KMS-11 (cell line): ENCODE results near the gene EVI2A.

Experiments used
- H2AFZ ChIP-seq: fragments of 200-600 bp; sonication (generic); 2 replicates; pipeline ENCODE4 v1.6.1; 2016; ENCODE audit warnings: antibody characterized with exemption, mixed run types, low read depth
- H3K27ac ChIP-seq: fragments of 200-600 bp; sonication (generic); 2 replicates; pipeline ENCODE4 v1.6.1; 2016; ENCODE audit warnings: mild to moderate bottlenecking, mixed run types
- H3K27me3 ChIP-seq: fragments of 200-600 bp; sonication (generic); 2 replicates; pipeline ENCODE4 v1.6.1; 2017; ENCODE audit warnings: mild to moderate bottlenecking, low read depth, mixed run types, moderate library complexity; ENCODE audit not compliant: insufficient read depth
- H3K36me3 ChIP-seq: fragments of 200-600 bp; sonication (generic); 2 replicates; pipeline ENCODE4 v1.6.1; 2017; ENCODE audit warnings: mild to moderate bottlenecking, mixed run types; ENCODE audit not compliant: insufficient read depth
- H3K4me1 ChIP-seq: fragments of 200-600 bp; sonication (generic); 2 replicates; pipeline ENCODE4 v1.6.1; 2016; ENCODE audit warnings: mild to moderate bottlenecking, low read depth, mixed run types; ENCODE audit not compliant: poor library complexity, severe bottlenecking
- H3K4me2 ChIP-seq: fragments of 200-600 bp; sonication (generic); 2 replicates; pipeline ENCODE4 v1.7.0; 2016; ENCODE audit warnings: mild to moderate bottlenecking, mixed run types
- H3K4me3 ChIP-seq: fragments of 200-600 bp; sonication (generic); IDR thresholded peaks from 2 replicates; pipeline ENCODE4 v1.6.1; 2017; ENCODE audit warnings: low read depth, low read length, mixed read lengths; ENCODE audit not compliant: insufficient read depth
- H3K79me2 ChIP-seq: fragments of 200-600 bp; sonication (generic); 2 replicates; pipeline ENCODE4 v1.6.1; 2016; ENCODE audit warnings: low read depth, mixed run types; ENCODE audit not compliant: insufficient read depth
- H3K9ac ChIP-seq: fragments of 200-600 bp; sonication (generic); 2 replicates; pipeline ENCODE4 v1.6.1; 2016; ENCODE audit warnings: mild to moderate bottlenecking, mixed run types
- H4K20me1 ChIP-seq: fragments of 200-600 bp; sonication (generic); 2 replicates; pipeline ENCODE4 v1.6.1; 2016; ENCODE audit warnings: mild to moderate bottlenecking, mixed run types; ENCODE audit not compliant: insufficient read depth
- TF ChIP-seq, protein P1 (sequence below): fragments of 200-600 bp; sonication (generic); conservative IDR thresholded peaks from 2 replicates; pipeline ENCODE4 v1.6.1; 2017; ENCODE audit warnings: low read depth, mild to moderate bottlenecking, antibody characterized with exemption, low read length, moderate library complexity, mixed read lengths

The EVI2A gene

DNA sequence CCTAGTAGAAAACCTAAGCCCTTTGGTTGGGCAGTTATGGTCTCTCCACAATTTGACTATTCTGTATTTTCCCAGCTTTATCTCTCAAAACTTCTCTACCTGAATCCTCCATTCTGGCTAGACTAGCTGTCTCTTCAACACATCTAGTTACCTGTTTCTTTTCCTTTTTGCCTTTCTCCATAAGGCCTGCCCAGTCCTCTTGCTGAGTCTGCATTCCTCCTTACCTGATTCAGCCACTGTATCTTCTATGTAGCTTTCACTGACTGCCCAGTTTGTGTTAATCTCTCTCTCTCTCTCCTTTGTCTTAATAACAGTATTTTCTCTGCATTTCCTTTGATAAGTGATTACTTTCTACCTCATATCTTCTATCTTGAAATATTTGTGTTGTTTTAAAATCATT lies 2.1 kb upstream of the EVI2A start:
- no peak overlapping the region for H3K9ac ChIP-seq
- H3K79me2 ChIP-seq = no peaks in the 10 kb centered on the region
- H3K4me3 ChIP-seq = no peak overlapping the region
- H3K36me3 ChIP-seq = no peaks in the 10 kb centered on the region
- no peak overlapping the region for H3K4me2 ChIP-seq
- peaks cover 4% of the 10 kb centered on the region for H3K4me1 ChIP-seq
- no peaks in the 10 kb centered on the region for H3K27me3 ChIP-seq
- TF ChIP-seq, protein P1, sequence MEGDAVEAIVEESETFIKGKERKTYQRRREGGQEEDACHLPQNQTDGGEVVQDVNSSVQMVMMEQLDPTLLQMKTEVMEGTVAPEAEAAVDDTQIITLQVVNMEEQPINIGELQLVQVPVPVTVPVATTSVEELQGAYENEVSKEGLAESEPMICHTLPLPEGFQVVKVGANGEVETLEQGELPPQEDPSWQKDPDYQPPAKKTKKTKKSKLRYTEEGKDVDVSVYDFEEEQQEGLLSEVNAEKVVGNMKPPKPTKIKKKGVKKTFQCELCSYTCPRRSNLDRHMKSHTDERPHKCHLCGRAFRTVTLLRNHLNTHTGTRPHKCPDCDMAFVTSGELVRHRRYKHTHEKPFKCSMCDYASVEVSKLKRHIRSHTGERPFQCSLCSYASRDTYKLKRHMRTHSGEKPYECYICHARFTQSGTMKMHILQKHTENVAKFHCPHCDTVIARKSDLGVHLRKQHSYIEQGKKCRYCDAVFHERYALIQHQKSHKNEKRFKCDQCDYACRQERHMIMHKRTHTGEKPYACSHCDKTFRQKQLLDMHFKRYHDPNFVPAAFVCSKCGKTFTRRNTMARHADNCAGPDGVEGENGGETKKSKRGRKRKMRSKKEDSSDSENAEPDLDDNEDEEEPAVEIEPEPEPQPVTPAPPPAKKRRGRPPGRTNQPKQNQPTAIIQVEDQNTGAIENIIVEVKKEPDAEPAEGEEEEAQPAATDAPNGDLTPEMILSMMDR = no peak
- H3K27ac ChIP-seq = no peak overlapping the region
- no peaks in the 10 kb centered on the region for H4K20me1 ChIP-seq
- no peak overlapping the region for H2AFZ ChIP-seq

DNA sequence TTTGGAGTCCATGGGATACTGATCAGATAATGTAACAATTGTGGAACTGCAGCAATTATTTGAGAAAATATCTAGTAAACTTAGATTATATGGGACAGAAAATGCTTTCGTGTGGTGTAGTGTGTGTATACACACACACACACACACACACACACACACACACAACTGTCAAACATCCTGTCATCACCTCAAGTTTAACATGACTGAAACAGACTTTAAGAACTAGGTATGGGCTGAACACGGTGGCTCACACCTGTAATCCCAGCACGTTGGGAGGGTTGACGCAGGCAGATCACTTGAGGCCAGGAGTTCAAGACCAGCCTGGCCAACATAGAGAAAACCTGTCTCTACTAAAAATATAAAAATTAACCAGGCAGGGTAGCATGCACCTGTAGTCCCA lies 544 bp upstream of the EVI2A start:
- Histone ChIP-seq H3K4me3 (no peak overlapping the region), H3K36me3 (no peaks in the 10 kb centered on the region), H3K9ac (no peak overlapping the region), H3K27ac (no peak overlapping the region), H3K4me2 (no peak overlapping the region), H3K79me2 (no peaks in the 10 kb centered on the region), H2AFZ (no peak overlapping the region), H4K20me1 (no peaks in the 10 kb centered on the region), H3K27me3 (no peaks in the 10 kb centered on the region), H3K4me1 (peaks cover 4% of the 10 kb centered on the region)
- TF ChIP-seq, protein P1 = no peak

DNA sequence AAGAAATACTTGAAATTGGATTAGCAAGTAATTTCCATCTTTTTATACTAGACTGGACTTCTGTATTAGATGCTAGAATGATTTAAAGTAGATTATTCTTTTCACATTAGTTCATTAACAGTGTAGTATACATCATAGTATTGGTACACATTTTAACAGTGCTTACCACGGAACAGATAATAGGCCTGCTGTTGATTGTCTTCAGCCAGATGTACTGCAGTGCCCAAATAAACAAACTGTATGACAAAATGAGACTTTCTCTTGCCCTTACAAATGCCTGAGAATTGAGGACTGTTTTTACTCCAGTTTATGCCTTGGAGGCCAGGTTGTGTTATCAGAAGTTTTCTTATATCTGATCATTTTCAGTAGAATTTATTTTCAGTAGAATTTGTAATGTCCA lies 631 bp downstream of the EVI2A start:
- Histone ChIP-seq H3K36me3 (no peaks in the 10 kb centered on the region), H3K4me1 (peaks cover 9% of the 10 kb centered on the region), H3K79me2 (no peaks in the 10 kb centered on the region), H3K9ac (no peak overlapping the region), H3K27ac (no peak overlapping the region), H2AFZ (no peak overlapping the region), H3K4me3 (no peak overlapping the region), H3K27me3 (no peaks in the 10 kb centered on the region), H3K4me2 (no peak overlapping the region), H4K20me1 (no peaks in the 10 kb centered on the region)
- TF ChIP-seq, protein P1 = no peak

DNA sequence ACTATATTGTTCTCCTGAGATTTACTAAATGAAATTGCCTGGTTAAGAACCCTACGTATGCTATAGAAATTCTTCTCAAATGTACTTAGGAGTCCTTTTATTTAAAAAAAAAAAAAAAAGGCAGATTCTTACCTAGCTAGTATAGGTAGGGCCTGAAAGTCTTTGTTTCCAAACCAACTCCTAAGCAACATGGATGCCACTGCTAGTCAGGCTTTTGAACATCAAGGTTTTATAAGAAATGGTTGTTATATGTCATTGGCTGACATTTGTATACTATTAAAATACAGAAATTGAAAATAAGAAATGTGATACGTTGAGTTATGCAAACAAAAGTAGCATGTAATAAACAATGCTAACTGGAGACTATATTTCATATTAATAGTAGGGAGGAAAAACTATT lies 1.2 kb downstream of the EVI2A start:
- no peaks in the 10 kb centered on the region for H3K36me3 ChIP-seq
- no peak overlapping the region for H3K9ac ChIP-seq
- no peaks in the 10 kb centered on the region for H4K20me1 ChIP-seq
- no peak overlapping the region for H2AFZ ChIP-seq
- H3K4me1 ChIP-seq = peaks cover 9% of the 10 kb centered on the region
- no peak overlapping the region for H3K27ac ChIP-seq
- TF ChIP-seq, protein P1 = no peak
- H3K4me2 ChIP-seq = no peak overlapping the region
- no peaks in the 10 kb centered on the region for H3K27me3 ChIP-seq
- H3K79me2 ChIP-seq = no peaks in the 10 kb centered on the region
- H3K4me3 ChIP-seq = no peak overlapping the region
